GM18519 (cell line): ENCODE results near the gene KCNIP4.

Experiments used
- ATAC-seq: cut with Tn5 transposase; IDR thresholded peaks from one replicate; pipeline ENCODE4 v1.9.1; 2021; ENCODE audit warnings: mild to moderate bottlenecking, moderate library complexity; ENCODE audit not compliant: unreplicated experiment, low FRiP score

KCNIP4 gene

DNA sequence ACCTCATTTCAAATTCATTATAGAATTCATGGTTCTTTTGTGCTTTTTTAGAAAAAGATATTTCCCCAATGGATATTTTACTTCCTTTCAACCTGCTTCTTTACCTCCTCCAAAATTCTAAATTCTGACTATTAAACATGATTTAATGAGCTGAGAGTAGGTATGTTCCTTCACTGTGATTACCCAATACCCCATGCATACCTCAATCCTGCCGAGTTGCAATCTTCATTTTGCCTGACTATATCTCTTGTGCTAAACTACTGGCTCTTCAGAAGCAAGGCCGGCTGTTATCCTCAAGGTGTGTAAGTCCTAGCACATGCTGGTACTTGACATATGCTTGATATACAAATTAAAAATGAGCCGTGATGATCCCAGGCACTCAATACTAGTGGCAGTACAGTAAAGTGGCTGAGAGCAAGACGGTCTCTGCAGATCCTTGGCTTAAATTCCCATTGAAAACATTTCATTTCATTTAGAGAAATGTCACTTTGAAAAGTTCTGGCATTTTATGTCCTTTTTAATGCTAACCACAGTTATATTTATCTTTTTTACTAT lies 320.4 kb downstream of the KCNIP4 start:
- ATAC-seq: no peak

DNA sequence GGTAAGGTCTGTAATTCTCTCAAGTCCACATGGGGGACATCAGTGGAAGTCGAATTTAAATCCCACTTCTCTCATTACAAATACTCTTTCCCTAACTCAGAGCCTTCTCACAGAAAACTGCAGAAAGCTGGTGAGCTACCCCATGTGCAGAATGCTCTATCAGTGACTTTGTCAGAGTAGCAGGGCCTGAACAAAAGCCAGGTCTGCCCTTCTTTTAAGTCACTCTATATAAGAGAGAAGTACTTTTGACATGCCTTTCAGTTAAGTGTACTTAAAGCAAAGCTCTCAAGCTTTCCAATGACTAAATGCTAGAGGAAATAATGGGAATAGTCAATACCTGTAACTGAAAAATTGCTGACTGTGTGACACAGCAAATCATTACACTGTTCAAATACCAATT lies 323.1 kb downstream of the KCNIP4 start:
- no peak for ATAC-seq

DNA sequence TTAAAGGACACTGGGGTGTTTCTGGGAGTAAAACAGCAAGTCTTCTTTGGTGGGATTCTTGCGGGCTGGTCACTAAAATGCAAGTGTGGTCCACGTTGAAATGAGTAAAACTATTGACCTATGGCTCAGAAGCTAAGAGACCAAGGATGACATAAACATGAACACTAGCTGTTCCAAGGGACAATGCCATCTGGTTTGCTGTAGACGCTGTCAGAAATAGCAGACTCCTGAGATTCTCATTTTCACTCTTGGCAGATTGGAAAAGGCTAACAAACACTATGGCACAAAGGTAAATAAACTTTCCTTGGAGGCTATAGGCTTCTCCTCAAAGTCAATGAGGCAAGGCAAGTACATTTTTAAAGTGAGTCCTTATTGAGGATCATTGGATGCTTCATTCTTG lies 343.6 kb downstream of the KCNIP4 start:
- no peak for ATAC-seq

DNA sequence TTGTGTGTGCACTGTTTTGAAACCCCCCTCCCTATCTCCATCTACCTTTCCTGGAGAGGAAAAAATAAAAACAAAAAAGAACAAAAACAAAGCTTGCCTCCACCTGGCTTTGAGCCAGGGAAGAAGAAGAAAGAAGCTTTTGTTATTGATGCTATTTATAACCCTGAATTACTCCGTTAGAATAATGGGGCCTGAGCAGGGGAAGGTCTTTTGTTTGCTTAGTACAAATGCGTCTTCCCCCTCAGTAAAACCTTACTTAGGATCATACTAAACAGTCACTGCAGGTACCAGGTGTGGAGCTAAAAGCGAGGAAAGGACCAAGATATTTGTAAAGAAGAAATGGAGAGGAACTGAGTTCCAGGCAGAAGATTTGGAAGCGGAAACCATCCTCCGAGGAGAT lies 352.1 kb downstream of the KCNIP4 start:
- ATAC-seq: no peak

DNA sequence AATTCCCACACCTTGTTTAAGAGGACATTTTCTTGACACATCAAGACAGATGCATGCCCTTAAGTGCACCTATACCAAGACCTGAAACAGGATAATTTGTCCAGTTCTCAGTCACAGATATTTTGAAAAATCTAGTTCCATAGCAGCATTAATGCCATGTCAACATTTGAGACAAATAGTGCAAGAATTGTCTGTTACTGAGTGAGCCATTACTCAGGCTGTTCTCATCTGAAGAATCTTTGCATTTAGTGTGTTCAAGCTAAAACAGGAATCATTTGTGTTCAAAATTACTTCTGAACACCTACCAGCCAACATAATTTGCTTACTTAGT lies 354.9 kb downstream of the KCNIP4 start:
- no peak for ATAC-seq

DNA sequence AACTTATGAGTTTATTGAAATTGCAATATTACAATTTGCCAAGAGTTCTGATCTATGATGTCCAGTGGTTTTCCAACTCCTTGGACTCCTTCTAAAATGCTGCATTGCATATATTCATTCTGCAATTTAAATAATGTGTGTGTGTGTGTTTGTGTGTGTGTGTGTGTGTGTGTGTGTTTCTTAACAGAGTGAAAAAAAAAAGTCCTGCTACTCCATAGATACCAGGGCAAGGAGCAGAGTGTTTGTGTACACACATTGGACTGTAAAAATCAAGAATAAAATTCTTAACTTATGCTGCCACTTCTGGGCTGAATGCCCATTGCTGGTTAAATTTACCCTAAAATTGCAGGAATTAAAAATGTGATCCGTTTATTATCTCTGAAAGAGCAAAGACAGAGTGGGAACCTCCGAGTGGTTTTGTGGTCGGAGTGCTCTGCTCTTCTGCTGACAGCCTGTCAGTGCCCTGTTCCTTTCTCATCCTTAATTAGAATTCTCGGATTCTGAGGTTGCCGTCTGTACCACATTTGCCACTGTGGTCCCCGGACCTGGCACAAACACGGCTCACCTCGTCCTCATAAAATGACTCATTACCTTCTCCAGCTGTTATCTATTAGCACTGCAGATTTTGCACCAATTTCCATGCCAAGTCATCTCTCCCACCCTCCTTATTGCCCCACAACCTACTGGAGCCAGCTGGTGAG lies 355.5 kb downstream of the KCNIP4 start:
- no peak for ATAC-seq

DNA sequence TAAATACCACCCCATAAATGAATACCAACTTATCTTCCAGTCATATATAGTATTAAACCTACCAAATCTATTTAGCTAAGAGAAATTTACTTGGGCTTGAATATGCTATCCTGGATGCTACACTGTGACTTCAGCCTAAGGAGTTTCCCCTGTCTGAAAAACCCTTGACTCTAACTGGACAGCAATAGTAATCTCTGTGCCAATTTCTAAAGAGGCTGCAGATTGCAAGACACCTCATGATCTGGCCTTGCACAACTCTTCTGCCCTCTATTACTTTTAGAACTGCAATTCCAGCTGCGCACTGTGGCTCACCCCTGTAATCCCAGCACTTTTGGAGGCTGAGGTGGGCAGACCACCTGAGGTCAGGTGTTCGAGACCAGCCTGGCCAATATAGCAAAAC lies 371.5 kb downstream of the KCNIP4 start:
- no peak for ATAC-seq

DNA sequence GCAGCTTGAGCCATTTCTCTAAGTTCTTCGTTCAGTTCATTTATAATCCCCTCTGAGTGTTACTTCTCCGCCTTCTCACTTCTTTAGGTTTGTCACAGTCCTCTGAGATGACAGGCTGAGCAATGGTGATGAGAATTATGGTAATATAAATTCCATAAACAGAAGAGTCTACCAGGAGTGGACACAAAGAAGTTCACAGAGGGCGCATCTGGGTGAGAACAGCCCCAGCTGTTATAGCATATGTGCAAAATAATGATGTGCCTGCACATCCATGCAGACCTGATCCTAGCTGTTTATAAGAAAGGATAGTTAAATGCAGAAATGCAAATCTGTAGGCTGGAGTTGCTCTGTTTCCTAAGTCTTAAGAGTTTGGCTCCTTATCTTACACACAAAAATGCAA lies 377.5 kb downstream of the KCNIP4 start:
- ATAC-seq: no peak

DNA sequence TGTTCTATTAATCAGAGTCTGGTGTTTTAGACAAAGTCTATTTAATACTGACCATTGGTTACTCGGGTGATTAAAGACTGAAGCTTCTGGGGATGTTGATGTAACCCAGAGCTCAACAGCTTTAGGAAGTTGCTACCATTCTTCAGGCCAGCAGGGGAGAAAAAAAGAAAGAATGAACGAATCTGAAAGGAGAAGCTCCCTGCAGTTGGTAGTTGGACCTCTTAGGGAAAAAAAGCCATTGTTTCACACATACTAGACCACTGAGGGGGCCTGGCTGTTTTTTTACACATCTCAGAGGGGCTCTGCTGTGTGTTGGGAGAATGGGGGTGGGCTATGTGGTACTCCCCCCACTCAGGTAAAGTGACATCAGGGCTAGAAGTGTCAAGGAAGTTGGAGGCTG lies 378.9 kb downstream of the KCNIP4 start:
- no peak for ATAC-seq

DNA sequence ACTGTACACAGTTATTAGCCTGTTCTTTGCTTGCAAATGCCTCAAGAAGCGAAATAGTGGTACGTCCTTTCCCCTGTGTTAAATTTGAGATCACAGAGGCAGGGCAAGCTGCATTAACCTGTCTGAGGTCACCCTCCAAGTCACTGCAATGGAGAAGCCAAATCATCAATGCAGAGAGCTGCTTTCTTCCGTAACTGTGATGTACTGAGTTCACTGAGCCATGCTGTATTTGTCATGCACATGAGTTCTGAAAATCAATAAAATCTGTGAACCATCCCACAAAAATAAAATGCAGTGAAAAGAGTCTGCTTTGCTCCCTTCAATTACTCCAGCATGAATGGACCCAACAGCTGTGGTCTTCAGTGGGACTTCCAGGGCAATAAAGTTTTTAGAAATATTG lies 393.5 kb downstream of the KCNIP4 start:
- ATAC-seq: no peak

DNA sequence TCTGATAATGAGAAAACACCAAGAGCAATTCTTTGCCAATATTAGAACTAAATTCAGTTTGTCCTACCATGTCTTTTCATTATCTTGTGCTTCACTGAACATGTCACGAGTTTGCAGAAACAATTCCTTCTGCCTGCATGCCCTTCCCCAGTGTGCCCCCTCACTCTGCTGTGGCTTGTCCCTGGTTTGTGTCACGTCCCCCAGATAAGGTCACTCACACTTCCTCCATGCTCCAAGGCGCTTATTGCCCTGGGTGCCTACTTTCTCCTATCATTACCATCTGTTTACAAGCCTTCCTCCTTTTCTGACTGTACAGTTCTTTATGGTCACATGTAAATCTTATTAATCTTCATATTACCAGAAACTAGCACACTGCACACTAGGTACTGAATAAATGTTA lies 394.1 kb downstream of the KCNIP4 start:
- no peak for ATAC-seq

DNA sequence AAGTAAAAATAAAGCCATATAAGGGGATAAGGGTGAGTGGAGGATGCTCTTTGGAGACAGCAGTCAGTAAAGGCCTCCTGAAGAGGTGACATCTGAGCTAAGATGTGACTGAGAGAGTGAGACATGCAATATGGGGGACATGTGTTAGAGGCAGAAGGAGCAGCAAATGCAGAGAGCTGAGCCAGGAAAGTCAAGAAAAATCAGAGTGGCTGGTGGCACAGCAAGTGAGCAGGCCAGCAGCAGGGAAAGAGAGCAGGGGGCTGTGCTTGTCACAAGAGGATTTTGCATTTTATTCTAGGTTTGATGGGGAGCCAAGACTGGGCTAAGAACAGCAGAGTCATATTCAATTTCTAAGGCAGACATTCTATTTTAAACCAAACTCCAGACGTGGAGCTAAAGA lies 394.5 kb downstream of the KCNIP4 start:
- ATAC-seq: no peak

DNA sequence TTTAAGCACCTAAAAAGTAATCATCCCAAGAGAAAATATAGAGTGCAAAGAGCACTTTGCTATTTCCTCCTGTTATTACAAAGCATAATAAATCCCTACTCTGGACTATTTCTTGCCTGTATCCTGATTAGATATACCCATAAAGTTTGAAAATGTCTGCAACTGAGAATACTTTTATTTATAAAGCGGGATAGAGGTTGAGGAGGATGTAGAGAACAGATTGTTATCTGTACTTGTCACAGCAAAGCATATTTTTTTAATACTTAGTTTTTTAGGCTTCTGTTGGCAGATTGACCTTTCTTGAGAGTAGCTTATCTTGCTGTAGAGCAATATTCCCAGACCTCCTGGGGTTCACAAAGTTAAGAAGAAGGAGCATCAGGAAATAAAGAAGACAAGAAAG lies 396.1 kb downstream of the KCNIP4 start:
- no peak for ATAC-seq

DNA sequence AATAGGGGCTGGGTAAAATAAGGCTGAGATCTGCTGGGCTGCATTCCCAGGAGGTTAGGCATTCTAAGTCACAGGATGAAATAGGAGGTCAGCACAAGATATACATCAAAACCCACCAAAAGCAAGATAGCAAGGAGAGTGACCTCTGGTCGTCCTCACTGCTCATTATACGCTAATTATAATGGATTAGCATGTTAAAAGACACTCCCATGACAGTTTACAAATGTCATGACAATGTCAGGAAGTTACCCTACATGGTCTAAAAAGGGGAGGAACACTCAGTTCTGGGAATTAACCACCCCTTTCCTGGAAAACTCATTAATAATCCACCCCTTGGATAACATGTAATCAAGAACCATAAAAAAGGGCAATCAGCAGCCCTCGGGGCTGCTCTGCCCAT lies 403.6 kb downstream of the KCNIP4 start:
- ATAC-seq: no peak

DNA sequence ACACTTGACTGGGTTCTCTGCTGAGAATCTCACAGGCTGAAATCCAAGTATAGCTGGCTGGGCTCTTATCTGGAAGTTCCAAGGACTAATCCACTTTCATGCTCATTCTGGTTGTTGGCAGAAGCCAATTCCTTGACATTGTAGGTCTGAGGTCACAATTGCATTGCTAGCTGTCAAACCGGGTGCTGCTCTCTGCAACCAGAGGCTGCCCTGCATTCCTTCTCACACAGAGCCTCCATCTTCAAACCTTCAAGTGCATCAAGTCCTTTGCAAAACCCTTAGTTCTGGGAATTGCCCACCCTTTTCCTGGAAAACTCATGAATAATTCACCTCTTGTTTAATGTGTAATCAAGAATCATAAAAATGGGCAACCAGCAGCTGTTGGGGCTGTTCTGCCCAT lies 404.2 kb downstream of the KCNIP4 start:
- ATAC-seq: no peak

DNA sequence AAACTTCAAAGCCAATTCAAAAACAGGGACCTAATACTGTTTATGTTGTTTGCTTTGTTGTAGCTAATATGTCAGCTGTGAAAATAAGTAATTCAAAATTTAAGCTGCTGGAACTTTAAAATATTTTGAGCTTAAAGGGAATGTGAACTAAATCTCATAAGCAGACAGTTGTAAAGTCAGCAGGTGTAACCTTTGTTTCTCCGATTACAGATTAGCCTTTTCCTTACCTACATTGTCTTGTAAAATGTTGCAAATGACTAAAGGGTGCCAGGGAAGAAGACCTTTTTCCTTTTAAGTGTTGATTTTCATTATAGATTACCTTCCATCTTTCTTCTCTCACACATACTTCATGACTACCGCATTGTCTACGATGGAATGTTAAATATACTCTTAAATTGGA lies 405.1 kb downstream of the KCNIP4 start:
- ATAC-seq: no peak

DNA sequence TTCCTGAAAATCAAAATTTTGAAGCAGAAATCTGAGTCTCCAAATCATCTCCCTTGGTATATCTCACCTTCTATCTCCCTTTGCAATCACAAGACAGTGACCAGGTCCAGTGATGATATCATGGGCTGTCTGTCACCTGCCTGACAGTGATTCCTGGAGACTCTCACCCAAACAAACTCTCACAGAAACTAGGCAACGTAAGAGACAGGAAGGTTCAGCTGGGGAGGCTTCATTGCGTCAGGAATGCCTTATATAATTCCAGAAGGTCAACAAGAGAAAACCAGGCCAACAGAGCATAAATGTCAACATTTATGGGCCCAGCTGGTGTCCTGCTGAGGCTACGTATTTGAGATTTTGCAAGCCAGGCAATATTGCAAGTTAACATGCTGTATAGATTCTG lies 412.7 kb downstream of the KCNIP4 start:
- no peak for ATAC-seq

DNA sequence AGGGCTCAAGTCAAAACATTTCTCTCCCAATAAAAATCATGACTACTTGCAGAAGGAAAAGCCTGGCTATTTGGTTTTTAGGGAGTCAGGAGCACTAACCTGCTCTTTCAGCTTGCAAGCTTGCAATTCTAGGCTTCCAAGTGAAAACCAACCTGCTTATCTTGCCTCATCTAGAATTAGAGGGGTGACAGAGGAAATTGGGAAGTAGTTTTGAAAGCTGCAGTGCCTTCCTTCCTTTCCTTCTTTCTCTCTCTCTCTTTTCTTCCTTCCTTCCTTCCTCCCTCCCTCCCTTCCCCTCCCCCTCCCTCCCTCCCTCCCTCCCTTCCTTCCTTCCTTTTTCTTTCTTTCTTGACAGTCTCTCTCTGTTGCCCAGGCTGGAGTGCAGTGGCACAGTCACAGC lies 417.5 kb downstream of the KCNIP4 start:
- no peak for ATAC-seq

DNA sequence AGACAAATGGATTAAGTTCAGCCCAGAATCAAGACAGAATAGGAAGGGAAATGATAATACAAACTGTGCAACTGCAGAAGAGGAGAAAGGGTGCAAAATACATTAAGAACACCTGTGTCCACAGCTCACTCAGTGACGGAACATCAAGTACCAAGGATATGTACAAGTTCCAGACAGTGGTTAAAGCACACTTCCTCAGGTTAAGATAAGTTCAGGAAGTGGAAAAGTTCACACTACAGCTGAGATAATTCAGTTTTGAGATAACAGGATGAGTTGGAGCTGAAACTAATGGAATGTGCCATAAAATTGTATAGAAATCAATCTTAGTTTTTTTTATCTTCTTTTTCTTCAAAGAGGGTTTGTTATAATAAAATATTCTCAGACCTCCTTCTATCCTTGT lies 419.4 kb downstream of the KCNIP4 start:
- no peak for ATAC-seq

DNA sequence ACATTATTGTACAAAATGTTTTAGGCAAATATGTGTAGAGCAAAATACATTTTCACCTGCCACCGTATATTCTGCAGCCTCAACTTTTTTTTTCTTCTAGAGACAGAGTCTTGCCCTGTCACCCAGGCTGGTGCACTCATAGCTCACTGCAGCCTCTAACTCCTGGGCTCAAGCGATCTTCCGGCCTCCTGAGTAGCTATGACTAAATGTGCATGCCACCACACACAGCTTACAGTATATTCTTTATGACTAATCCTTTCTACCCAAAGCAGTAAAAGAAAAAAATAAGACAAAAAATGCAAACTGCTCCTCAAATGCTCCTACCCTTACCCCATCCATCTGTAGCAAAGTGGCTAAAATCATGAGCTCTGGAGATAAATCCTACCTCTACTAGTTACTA lies 426.3 kb downstream of the KCNIP4 start:
- ATAC-seq: no peak

DNA sequence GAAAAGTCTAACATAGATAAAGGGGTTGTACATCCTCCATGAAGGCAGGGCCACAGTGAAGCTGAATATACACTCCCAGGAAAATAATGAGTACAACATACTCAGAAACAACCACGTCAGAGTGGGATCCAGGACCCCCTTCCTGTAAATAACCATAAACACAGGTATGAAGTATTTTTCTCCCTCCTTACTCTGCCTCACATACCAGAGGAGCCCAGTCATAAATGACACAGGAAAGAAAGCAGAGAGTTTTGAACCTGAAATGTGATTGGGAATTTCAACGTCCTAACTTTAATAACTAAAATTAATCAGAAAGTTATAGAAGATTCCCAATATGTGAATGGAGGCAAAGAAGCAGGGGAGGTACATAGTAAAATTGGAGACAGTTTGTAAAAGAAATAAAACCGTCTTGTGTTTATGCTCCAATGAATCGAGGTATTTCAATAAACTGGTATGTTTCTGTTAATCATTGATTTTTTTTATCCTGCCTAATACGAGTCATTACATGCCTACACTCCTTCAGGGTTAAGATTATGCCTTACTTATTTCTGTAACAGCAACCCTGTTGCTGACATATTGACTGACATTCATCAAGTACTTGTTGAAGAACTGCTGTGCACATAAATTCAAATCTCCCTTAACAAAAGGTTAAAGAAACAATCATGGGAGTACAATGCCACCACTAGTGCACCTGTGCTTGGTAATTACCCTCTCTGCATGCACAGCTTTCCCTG lies 431.3 kb downstream of the KCNIP4 start:
- no peak for ATAC-seq

DNA sequence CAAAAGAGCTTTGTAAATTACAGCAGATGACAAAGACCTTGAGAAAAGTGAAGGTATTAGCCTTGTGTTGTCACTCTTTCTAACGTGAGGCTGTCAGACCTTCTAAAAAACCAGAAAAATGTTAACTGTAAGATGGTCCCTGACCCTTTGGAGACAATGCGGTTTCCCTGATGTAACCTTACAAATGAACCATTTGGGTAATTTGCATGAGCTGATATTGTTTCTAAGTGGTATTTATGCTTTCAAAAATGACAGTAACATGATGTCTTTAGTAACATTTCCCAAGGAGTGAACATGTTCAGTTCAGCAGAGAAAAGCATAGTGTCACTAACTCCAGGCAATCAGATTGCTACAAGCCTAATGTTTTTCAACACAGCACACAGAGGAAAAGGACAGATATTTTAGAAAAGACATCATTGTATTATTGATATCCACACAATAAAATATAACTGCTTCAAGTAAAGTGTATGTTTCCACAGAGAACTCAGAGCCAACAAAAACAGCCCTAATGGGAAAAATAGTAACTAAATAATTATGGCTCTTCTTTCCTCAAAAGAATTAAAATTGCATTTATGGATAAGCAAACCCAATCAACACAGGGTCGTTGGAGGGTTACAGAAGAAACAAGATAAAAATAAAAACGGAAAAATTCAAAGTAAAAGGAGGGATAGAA lies 434.4 kb downstream of the KCNIP4 start:
- ATAC-seq: no peak
